ENCODE data around the gene CCDC92.

The CCDC92 gene

DNA sequence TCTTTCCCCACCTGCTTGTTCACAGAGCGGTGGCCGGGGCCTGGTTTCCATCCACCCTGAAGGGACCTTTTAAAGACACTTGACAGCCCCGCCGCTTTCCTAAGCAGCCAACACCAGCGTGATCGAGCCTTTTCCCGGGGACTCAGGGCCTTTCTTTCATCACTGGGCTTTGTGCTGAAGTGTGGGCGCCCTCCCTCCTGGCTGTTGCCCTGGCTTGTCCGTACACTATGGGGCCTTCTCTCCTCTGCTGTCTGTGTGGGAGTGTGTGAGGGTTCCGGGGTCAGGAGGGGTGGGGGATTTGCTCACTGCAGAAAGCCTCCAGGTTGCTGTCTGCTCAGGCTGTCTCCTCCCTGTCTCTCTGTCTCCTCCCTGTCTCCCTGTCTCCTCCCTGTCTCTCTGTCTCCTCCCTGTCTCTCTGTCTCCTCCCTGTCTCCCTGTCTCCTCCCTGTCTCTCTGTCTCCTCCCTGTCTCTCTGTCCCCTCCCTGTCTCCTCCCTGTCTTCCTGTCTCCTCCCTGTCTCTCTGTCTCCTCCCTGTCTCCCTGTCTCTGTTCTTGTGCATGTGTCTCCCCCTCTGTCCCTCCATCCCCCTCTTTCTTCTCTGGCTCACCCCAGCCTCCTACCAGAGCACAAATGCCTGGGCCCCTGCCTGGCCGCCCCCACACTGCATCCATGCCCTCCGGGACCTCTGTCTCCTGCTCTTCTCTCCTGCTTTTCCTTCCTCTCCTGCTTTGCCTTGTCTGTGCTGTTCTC, 64.7 kb downstream of the CCDC92 start:
- no peaks in the 10 kb centered on the region for H3K9me3 ChIP-seq (ENCODE audit: insufficient read depth, low read depth, low read length)
- H3K9ac ChIP-seq (ENCODE audit: low read depth, low read length), result no peak overlapping the region
- H3K27ac ChIP-seq (ENCODE audit: low read length), result no peak overlapping the region

DNA sequence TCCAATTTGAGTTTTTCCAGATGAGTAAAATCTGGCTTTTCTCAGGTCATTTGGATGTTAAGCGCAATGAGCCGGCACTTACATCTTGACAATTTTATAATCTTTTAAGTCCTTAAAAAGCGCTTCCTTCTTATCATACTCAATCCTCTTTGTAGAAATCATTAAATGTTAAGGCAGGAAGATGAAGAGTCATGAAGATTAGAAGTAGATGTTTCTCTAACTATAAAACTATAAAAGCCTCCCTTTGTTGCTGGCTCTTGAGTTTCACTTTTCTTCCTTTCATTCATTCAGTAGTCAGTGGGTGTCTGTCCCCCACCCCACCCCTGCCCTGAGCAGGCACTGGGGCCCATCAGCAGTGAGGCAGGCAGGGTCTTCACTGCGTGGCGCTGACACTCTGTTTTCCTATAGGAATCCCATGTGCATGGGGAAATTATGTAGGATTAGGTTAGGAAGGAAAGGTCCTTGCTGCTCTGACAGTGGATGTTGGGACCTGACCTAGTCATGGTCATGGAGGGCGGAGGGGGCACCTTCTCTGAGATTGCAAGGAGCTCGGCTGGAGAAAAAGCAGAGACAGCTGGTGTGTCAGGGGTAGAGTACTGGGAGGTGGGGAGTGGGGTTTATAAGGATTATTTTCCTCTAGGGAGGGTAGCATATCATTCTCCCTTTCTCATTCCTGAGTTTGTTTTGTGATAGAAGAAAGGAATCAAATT, 65.8 kb downstream of the CCDC92 start:
- H3K9ac ChIP-seq (ENCODE audit: low read depth, low read length), result no peak overlapping the region

More for the DNA sequence above, 64.7 kb downstream of the CCDC92 start:
- H3K36me3 ChIP-seq (ENCODE audit: insufficient read depth, low read depth, low read length), result no peaks in the 10 kb centered on the region
- H3K4me3 ChIP-seq (ENCODE audit: low read length), result no peak overlapping the region
- H3K4me1 ChIP-seq (ENCODE audit: insufficient read depth, low read length), result no peaks in the 10 kb centered on the region
- peaks cover 2% of the 10 kb centered on the region; the same call in 1 of the 2 replicates for H3K27me3 ChIP-seq (ENCODE audit: insufficient read depth, low read length)

DNA sequence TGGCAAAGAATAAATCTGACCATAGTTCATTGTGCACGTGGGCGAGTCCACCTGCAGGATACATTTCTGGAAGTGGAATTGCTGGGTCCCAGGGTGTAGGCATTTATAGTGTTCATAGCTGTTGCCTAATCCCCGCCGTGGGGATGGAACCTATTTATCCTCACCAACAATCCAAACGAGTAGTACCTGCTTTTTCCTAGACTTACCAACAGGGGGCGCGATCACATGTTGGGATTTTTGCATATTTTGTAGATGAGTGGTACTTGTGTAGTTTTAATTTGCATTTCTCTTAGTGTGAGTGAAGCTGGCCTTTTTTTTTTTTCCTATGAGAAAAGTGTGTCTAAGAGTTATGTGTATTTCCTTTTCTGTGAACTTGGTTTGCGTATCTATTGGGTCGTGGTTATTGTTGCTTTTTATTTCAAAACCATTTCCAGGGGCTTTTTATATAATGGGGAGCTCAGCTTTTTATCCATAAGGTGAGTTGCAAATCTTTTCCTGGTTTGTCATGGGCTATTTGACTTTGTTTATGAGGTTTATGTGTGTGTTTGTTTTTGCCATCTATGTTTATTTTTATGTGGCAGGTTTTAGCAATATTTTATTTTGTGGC, 67.2 kb downstream of the CCDC92 start:
- no peak overlapping the region for H3K9ac ChIP-seq (ENCODE audit: low read depth, low read length)
- H3K36me3 ChIP-seq (ENCODE audit: insufficient read depth, low read depth, low read length), result no peaks in the 10 kb centered on the region
- no peak overlapping the region for H3K27ac ChIP-seq (ENCODE audit: low read length)
- no peaks in the 10 kb centered on the region for H3K9me3 ChIP-seq (ENCODE audit: insufficient read depth, low read depth, low read length)
- peaks cover 6% of the 10 kb centered on the region; the same call in 1 of the 2 replicates for H3K27me3 ChIP-seq (ENCODE audit: insufficient read depth, low read length)
- no peak overlapping the region for H3K4me3 ChIP-seq (ENCODE audit: low read length)
- H3K4me1 ChIP-seq (ENCODE audit: insufficient read depth, low read length), result no peaks in the 10 kb centered on the region

More for the DNA sequence above, 65.8 kb downstream of the CCDC92 start:
- Histone ChIP-seq H3K36me3 (ENCODE audit: insufficient read depth, low read depth, low read length) (no peaks in the 10 kb centered on the region), H3K4me3 (ENCODE audit: low read length) (no peak overlapping the region), H3K4me1 (ENCODE audit: insufficient read depth, low read length) (no peaks in the 10 kb centered on the region), H3K27me3 (ENCODE audit: insufficient read depth, low read length) (peaks cover 6% of the 10 kb centered on the region; the same call in 1 of the 2 replicates), H3K27ac (ENCODE audit: low read length) (no peak overlapping the region), H3K9me3 (ENCODE audit: insufficient read depth, low read depth, low read length) (no peaks in the 10 kb centered on the region)

- Histone ChIP-seq H3K4me1 (ENCODE audit: insufficient read depth, low read length) (no peaks in the 10 kb centered on the region), H3K27ac (ENCODE audit: low read length) (no peak overlapping the region), H3K9me3 (ENCODE audit: insufficient read depth, low read depth, low read length) (no peaks in the 10 kb centered on the region), H3K4me3 (ENCODE audit: low read length) (no peak overlapping the region), H3K9ac (ENCODE audit: low read depth, low read length) (no peak overlapping the region), H3K36me3 (ENCODE audit: insufficient read depth, low read depth, low read length) (no peaks in the 10 kb centered on the region), H3K27me3 (ENCODE audit: insufficient read depth, low read length) (peaks cover 6% of the 10 kb centered on the region; the same call in 1 of the 2 replicates)
Observed at GRCh38 chr12:123903301-123904065, 69.1 kb downstream of the CCDC92 start.

DNA sequence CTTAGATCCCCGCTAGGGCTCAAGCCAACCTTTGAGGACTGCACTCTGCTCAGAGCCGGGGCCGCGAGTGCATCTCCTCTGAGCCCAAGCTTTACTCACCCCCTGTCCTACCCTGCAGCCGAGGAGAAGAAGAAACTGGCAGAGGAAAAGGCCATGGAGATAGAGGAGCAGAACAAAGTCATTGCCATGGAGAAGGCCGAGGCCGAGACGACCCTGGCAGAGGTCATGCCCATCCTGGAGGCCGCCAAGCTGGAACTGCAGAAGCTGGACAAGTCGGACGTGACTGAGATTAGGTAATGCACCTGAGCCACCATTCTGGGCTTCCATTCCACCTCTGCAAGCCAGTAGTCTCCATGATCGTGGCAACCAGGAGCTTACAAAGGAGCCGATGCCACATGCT, 69.8 kb downstream of the CCDC92 start:
- Histone ChIP-seq H3K27ac (ENCODE audit: low read length) (no peak overlapping the region), H3K9ac (ENCODE audit: low read depth, low read length) (no peak overlapping the region), H3K9me3 (ENCODE audit: insufficient read depth, low read depth, low read length) (no peaks in the 10 kb centered on the region), H3K4me3 (ENCODE audit: low read length) (no peak overlapping the region), H3K36me3 (ENCODE audit: insufficient read depth, low read depth, low read length) (no peaks in the 10 kb centered on the region), H3K4me1 (ENCODE audit: insufficient read depth, low read length) (no peaks in the 10 kb centered on the region), H3K27me3 (ENCODE audit: insufficient read depth, low read length) (peaks cover 6% of the 10 kb centered on the region; the same call in 1 of the 2 replicates)

DNA sequence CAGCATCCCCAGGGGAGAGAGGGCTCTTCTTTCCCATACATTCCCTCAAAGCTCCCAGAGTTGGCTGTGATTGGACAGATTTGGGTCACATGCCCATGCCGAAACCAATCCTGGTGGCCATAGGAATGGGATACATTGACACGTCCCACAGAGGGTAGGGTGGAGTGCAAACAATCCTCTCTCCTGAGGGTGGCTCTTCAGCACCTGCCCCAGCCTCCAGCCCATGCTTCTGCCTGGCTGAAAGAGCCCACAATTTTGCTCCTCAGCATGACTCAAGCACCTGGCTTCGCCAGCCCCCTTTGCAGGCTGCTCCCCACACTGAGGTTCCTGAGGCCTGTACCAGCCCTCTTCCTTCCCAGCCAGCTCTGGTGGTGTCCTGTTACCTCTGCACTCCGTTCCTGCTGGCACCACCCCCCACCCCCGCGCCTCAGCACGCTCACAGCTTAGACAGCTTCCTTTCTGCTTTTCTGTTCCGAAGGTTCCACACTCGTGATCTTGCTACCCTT, 71.7 kb downstream of the CCDC92 start:
- no peaks in the 10 kb centered on the region for H3K4me1 ChIP-seq (ENCODE audit: insufficient read depth, low read length)
- peaks cover 6% of the 10 kb centered on the region; the same call in 1 of the 2 replicates for H3K27me3 ChIP-seq (ENCODE audit: insufficient read depth, low read length)
- no peaks in the 10 kb centered on the region for H3K36me3 ChIP-seq (ENCODE audit: insufficient read depth, low read depth, low read length)
- H3K9me3 ChIP-seq (ENCODE audit: insufficient read depth, low read depth, low read length), result no peaks in the 10 kb centered on the region
- no peak overlapping the region for H3K9ac ChIP-seq (ENCODE audit: low read depth, low read length)
- H3K27ac ChIP-seq (ENCODE audit: low read length), result no peak overlapping the region
- no peak overlapping the region for H3K4me3 ChIP-seq (ENCODE audit: low read length)

DNA sequence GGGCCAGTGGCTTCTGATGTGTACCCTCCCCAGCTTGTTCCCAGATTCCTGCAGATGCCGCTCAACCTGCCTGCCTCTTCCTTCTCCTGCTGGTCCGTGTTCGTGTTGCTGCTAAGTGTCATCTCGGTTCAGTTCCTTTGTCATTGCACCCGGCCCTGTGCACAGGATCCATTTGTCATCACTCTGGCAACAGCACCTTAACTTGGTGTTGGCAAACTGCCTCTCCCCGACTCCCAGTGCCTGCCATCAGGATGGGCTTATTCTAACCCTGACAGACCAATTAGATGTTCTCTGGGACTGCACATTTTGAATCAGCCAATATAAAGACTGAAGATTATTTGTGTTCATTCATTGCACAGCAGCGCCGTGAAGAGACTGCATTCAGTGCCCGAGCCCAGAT, 73.3 kb downstream of the CCDC92 start:
- no peak overlapping the region for H3K4me3 ChIP-seq (ENCODE audit: low read length)
- H3K9ac ChIP-seq (ENCODE audit: low read depth, low read length), result no peak overlapping the region
- no peaks in the 10 kb centered on the region for H3K9me3 ChIP-seq (ENCODE audit: insufficient read depth, low read depth, low read length)
- H3K27me3 ChIP-seq (ENCODE audit: insufficient read depth, low read length), result peaks cover 6% of the 10 kb centered on the region; the same call in 1 of the 2 replicates
- H3K36me3 ChIP-seq (ENCODE audit: insufficient read depth, low read depth, low read length), result no peaks in the 10 kb centered on the region
- no peaks in the 10 kb centered on the region for H3K4me1 ChIP-seq (ENCODE audit: insufficient read depth, low read length)
- no peak overlapping the region for H3K27ac ChIP-seq (ENCODE audit: low read length)

- H3K9ac ChIP-seq (ENCODE audit: low read depth, low read length), result no peak overlapping the region
- H3K9me3 ChIP-seq (ENCODE audit: insufficient read depth, low read depth, low read length), result no peaks in the 10 kb centered on the region
Observed at GRCh38 chr12:123898673-123899072, 74.0 kb downstream of the CCDC92 start.

DNA sequence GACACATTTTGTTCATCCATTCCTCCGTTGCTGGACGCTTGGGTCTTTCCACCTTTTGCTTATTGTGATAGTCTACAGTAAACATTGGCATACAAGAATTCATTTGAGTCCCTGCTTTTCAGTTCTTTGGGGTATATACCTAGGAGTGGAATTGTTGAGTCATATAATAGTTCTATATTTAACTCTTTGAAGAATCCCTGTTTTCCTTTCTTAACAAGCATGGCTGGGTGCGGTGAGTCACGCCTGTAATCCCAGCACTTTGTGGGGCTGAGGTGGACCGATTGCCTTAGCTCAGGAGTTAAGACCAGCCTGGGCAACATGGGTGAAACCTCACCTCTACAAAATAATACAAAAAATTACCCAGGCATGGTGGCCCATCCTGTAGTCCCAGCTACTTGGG, 75.4 kb downstream of the CCDC92 start:
- no peaks in the 10 kb centered on the region; the same call in 1 of the 2 replicates for H3K27me3 ChIP-seq (ENCODE audit: insufficient read depth, low read length)
- no peak overlapping the region for H3K27ac ChIP-seq (ENCODE audit: low read length)
- H3K9me3 ChIP-seq (ENCODE audit: insufficient read depth, low read depth, low read length), result no peaks in the 10 kb centered on the region
- no peak overlapping the region for H3K9ac ChIP-seq (ENCODE audit: low read depth, low read length)
- no peak overlapping the region for H3K4me3 ChIP-seq (ENCODE audit: low read length)
- H3K4me1 ChIP-seq (ENCODE audit: insufficient read depth, low read length), result no peaks in the 10 kb centered on the region
- no peaks in the 10 kb centered on the region for H3K36me3 ChIP-seq (ENCODE audit: insufficient read depth, low read depth, low read length)

More at GRCh38 chr12:123898673-123899072, 74.0 kb downstream of the CCDC92 start:
- H3K36me3 ChIP-seq (ENCODE audit: insufficient read depth, low read depth, low read length), result no peaks in the 10 kb centered on the region
- H3K27ac ChIP-seq (ENCODE audit: low read length), result no peak overlapping the region
- H3K4me1 ChIP-seq (ENCODE audit: insufficient read depth, low read length), result no peaks in the 10 kb centered on the region
- peaks cover 6% of the 10 kb centered on the region; the same call in 1 of the 2 replicates for H3K27me3 ChIP-seq (ENCODE audit: insufficient read depth, low read length)
- H3K4me3 ChIP-seq (ENCODE audit: low read length), result no peak overlapping the region

GRCh38 chr12:123896767-123897166, 75.9 kb downstream of the CCDC92 start:
- no peaks in the 10 kb centered on the region for H3K4me1 ChIP-seq (ENCODE audit: insufficient read depth, low read length)
- H3K27me3 ChIP-seq (ENCODE audit: insufficient read depth, low read length), result no peaks in the 10 kb centered on the region; the same call in 1 of the 2 replicates
- H3K9ac ChIP-seq (ENCODE audit: low read depth, low read length), result no peak overlapping the region
- no peak overlapping the region for H3K27ac ChIP-seq (ENCODE audit: low read length)
- H3K9me3 ChIP-seq (ENCODE audit: insufficient read depth, low read depth, low read length), result no peaks in the 10 kb centered on the region
- no peaks in the 10 kb centered on the region for H3K36me3 ChIP-seq (ENCODE audit: insufficient read depth, low read depth, low read length)
- no peak overlapping the region for H3K4me3 ChIP-seq (ENCODE audit: low read length)

GRCh38 chr12:123895451-123895850, 77.2 kb downstream of the CCDC92 start:
- Histone ChIP-seq H3K4me1 (ENCODE audit: insufficient read depth, low read length) (no peaks in the 10 kb centered on the region), H3K36me3 (ENCODE audit: insufficient read depth, low read depth, low read length) (no peaks in the 10 kb centered on the region), H3K9ac (ENCODE audit: low read depth, low read length) (no peak overlapping the region), H3K27me3 (ENCODE audit: insufficient read depth, low read length) (no peaks in the 10 kb centered on the region; the same call in 1 of the 2 replicates), H3K9me3 (ENCODE audit: insufficient read depth, low read depth, low read length) (no peaks in the 10 kb centered on the region), H3K4me3 (ENCODE audit: low read length) (no peak overlapping the region), H3K27ac (ENCODE audit: low read length) (no peak overlapping the region)

Measured in iPS-20b (cell line).